Activated B cell treated with CpG ODN at 0.5 μM for 24 hours (primary cell): Measurements from ENCODE around the gene PALM3. TPM values are rescaled to one million over a fixed set of nuclear protein-coding genes. Genes with fewer than 3 reads are reported as not detected.

Source experiments
- ATAC-seq: fragments of 200-7000 bp; cut with Tn5 transposase; one replicate; pipeline ENCODE4 v1.10.0; 2021; ENCODE audit warnings: low read depth, mild to moderate bottlenecking, moderate library complexity
- CTCF ChIA-PET: fragments of 350-600 bp; sonication (Branson Sonifier 250); formaldehyde crosslinking; loops from one replicate; lab custom pipeline; 2021; ENCODE audit warnings: antibody characterized with exemption; lab: Charles Lee
- POLR2A ChIA-PET: fragments of 350-600 bp; sonication (Branson Sonifier 250); formaldehyde crosslinking; loops from one replicate; lab custom pipeline; 2021; ENCODE audit warnings: antibody characterized with exemption; lab: Charles Lee
- DNase-seq: peaks from one replicate; pipeline ENCODE4 v3.0.0; 2022
- H3K27ac Mint-ChIP-seq: one replicate; pipeline ENCODE4 v1.8.0; 2020; ENCODE audit warnings: mixed read lengths
- H3K27me3 Mint-ChIP-seq: one replicate; pipeline ENCODE4 v1.8.0; 2021; ENCODE audit warnings: mixed read lengths
- H3K36me3 Mint-ChIP-seq: one replicate; pipeline ENCODE4 v1.8.0; 2021; ENCODE audit warnings: low read depth, mixed read lengths
- H3K4me1 Mint-ChIP-seq: one replicate; pipeline ENCODE4 v1.8.0; 2021; ENCODE audit warnings: mixed read lengths
- H3K4me3 Mint-ChIP-seq: one replicate; pipeline ENCODE4 v1.8.0; 2020; ENCODE audit warnings: mild to moderate bottlenecking, mixed read lengths
- H3K9me3 Mint-ChIP-seq: one replicate; pipeline ENCODE4 v1.8.0; 2020; ENCODE audit warnings: mixed read lengths
- intact Hi-C: fragments of 100-400 bp; cut with micrococcal nuclease; formaldehyde crosslinking; loops from one replicate; pipeline ENCODE4 v1.15.1; 2024
- total RNA-seq: library from RNA; stranded (reverse); gene quantifications from 2 replicates; pipeline ENCODE4 v1.2.3, GENCODE V29; 2022
- TF ChIP-seq, protein P1 (sequence below): fragments of 200-600 bp; IDR thresholded peaks from one replicate; pipeline ENCODE4 v1.8.0; 2022; ENCODE audit warnings: antibody characterized with exemption, mild to moderate bottlenecking

Gene PALM3
- total RNA-seq, 1 donor from 2014 or later, result not detected

DNA sequence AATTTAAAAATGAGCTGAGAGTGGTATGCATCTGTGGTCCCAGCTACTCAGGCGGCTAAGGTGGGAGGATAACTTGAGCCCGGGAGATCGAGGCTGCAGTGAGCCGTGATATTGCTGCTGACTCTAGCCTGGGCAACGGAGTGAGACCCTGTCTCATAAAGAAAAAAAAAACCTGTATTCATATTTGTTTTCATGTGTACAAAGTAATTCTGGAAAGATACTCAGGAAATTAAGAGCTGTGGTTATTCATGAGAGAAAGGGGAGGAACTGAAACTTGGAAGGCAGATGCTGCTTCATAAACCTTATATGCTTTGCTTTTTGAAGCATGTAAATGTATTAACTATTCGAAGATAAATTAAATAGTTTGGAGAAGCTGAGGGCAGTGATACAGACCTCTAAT lies 42.8 kb downstream of the PALM3 start:
- H3K9me3 Mint-ChIP-seq, result no peaks in the 10 kb centered on the region
- TF ChIP-seq, protein P1, sequence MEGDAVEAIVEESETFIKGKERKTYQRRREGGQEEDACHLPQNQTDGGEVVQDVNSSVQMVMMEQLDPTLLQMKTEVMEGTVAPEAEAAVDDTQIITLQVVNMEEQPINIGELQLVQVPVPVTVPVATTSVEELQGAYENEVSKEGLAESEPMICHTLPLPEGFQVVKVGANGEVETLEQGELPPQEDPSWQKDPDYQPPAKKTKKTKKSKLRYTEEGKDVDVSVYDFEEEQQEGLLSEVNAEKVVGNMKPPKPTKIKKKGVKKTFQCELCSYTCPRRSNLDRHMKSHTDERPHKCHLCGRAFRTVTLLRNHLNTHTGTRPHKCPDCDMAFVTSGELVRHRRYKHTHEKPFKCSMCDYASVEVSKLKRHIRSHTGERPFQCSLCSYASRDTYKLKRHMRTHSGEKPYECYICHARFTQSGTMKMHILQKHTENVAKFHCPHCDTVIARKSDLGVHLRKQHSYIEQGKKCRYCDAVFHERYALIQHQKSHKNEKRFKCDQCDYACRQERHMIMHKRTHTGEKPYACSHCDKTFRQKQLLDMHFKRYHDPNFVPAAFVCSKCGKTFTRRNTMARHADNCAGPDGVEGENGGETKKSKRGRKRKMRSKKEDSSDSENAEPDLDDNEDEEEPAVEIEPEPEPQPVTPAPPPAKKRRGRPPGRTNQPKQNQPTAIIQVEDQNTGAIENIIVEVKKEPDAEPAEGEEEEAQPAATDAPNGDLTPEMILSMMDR, result no peak
- H3K36me3 Mint-ChIP-seq, result no peaks in the 10 kb centered on the region
- ChIA-PET POLR2A (interaction anchor here (0.6 to 2.8 kb wide), 14 partner anchors 12 to 1226 kb away, joined by 3 to 36 read pairs (median 4); partner anchors contain the start of genes DCAF15, IL27RA and RFX1), CTCF (interaction anchor here (0.6 to 1.6 kb wide), 7 partner anchors 12 to 187 kb away, joined by 3 to 8 read pairs (median 3); partner anchors contain the start of genes ADGRL1, C19orf67 and IL27RA)
- peaks cover 39% of the 10 kb centered on the region for H3K4me1 Mint-ChIP-seq
- peak overlapping the region; percentile 66 for H3K4me3 Mint-ChIP-seq
- H3K27me3 Mint-ChIP-seq, result no peaks in the 10 kb centered on the region
- DNase-seq (no peak), ATAC-seq (peak; percentile 60)
- intact Hi-C loops, result loop anchor here (1.0 kb wide), 1 partner anchor 33 kb away; no protein-coding TSS in a partner anchor
- peak overlapping the region; percentile 53 for H3K27ac Mint-ChIP-seq

DNA sequence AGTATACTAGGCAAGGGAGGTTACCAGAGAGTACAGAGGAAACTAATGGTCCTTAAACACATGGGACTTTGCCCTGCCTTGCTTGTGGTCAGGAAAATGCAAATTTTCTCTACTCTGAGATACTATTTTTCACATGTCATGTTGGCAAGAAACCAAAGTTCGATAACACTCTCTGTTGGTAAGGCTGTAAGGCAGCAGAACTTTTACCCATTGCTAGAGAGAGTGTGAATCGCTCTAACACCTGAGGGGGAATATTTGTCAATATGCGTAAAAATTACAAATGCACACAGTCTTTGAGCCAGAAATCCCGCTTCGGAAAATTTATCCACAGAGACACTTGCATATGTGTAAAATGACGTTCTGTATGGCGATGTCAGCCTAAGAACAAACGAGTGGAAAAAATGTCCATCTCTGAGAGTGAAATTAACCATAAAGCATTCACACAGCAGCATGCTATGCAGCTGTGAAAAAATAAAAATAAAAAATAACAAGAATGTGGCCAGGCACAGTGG lies 46.3 kb downstream of the PALM3 start:
- intact Hi-C loops, result loop anchor here (1.0 to 2.0 kb wide), 2 partner anchors 9 to 15 kb away; partner anchors contain the start of genes IL27RA and RFX1
- TF ChIP-seq, protein P1, result no peak
- no peaks in the 10 kb centered on the region for H3K9me3 Mint-ChIP-seq
- POLR2A ChIA-PET, result interaction anchor here (0.6 to 2.7 kb wide), 6 partner anchors 9 to 898 kb away, joined by 3 to 22 read pairs (median 6); partner anchors contain the start of genes IL27RA and RFX1
- H3K4me1 Mint-ChIP-seq, result peaks cover 42% of the 10 kb centered on the region
- no peaks in the 10 kb centered on the region for H3K36me3 Mint-ChIP-seq
- peak overlapping the region; percentile 79 for H3K27ac Mint-ChIP-seq
- ATAC-seq, result peak; percentile 76
- CTCF ChIA-PET, result no interaction called here
- no peak for DNase-seq
- H3K4me3 Mint-ChIP-seq, result peak overlapping the region; percentile 46
- no peaks in the 10 kb centered on the region for H3K27me3 Mint-ChIP-seq

DNA sequence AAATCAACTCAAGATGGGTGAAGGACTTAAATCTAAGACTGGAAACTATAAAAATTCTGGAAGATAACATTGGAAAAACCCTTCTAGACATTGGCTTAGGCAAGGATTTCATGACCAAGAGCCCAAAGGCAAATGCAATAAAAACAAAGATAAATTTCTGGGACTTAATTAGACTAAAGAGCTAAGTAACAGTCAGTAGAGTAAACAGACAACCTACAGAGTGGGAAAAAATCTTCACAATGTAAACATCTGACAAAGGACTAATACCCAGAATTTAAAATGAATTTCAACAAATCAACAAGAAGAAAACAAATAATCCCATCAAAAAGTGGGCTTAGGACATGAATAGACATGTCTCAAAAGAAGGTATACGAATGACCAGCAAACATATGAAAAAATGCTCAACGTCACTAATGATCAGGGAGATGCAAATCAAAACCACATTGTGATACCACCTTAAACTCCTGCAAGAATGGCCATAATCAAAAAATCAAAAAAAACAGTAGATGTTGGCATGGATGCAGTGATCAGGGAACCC lies 49.4 kb downstream of the PALM3 start:
- Mint-ChIP-seq H3K36me3 (no peaks in the 10 kb centered on the region), H3K27ac (no peak overlapping the region), H3K4me1 (peaks cover 24% of the 10 kb centered on the region), H3K27me3 (no peaks in the 10 kb centered on the region), H3K9me3 (no peaks in the 10 kb centered on the region), H3K4me3 (no peak overlapping the region)
- POLR2A ChIA-PET, result interaction anchor here (1.3 kb wide), 1 partner anchor 10 kb away, joined by 5 read pairs; no protein-coding TSS in a partner anchor
- no peak for ATAC-seq
- intact Hi-C loops, result no loop called here
- no peak for DNase-seq
- TF ChIP-seq, protein P1, result no peak
- CTCF ChIA-PET, result no interaction called here

DNA sequence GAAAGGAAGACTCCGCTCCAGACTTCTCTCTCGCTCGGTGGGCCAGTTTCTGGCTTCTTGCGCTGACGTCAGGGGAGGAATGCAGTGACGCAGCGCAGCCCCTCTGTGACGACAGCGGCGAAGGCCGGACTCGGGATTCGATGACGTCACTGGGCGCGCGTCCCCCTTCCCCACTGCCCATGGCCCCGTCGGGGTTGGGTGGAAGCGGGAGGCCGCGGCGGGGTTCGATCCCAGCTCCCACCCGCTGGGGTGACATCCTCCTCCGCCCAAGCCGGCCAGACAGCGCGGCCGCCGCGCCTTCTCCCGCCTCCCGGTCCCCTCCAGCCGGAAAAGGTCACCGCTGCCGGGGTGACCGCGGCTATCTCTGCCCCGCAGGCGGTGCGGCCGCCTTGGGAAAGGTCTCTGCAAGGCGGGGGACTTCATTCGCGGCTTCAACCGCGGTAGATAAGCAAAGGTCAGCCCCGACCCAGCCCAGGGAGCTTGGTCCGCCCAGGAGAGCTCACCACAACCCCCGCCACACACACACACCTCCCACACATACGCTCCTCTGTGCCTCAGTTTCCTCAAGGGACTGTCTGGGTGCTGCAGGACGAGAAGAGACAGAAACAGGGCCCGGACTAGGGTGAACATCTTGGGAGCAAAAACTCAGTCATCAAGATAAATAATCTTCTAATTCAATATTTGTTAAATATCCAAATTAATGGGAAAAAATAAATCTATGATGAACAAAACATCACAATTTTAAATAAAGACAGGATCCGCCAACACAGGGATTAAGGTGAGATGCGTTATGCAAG lies 54.9 kb downstream of the PALM3 start:
- TF ChIP-seq, protein P1, result no peak
- no peaks in the 10 kb centered on the region for H3K27me3 Mint-ChIP-seq
- H3K27ac Mint-ChIP-seq, result peak overlapping the region; percentile 98
- H3K9me3 Mint-ChIP-seq, result no peaks in the 10 kb centered on the region
- ChIA-PET CTCF (interaction anchor here (1.0 kb wide), 1 partner anchor 24 kb away, joined by 3 read pairs; the partner anchor contains the start of gene IL27RA), POLR2A (interaction anchor here (0.5 to 5.4 kb wide), 26 partner anchors 9 to 1070 kb away, joined by 3 to 42 read pairs (median 4); partner anchors contain the start of genes C19orf53, DCAF15, IL27RA and NACC1)
- intact Hi-C loops, result loop anchor here (1.0 to 10.0 kb wide), 11 partner anchors 8 to 890 kb away; partner anchors contain the start of genes BRME1, CC2D1A, DCAF15 and DDX39A
- H3K4me3 Mint-ChIP-seq, result peak overlapping the region; percentile 94
- peaks cover 42% of the 10 kb centered on the region for H3K4me1 Mint-ChIP-seq
- peaks cover 6% of the 10 kb centered on the region for H3K36me3 Mint-ChIP-seq
- peak; percentile 6 for ATAC-seq
- DNase-seq, result peak; percentile 85
